ENCODE results near the gene OXLD1.
"Not testable (repeated sequence)": the region's sequence is repeated elsewhere in the genome, so short reads cannot be mapped to it uniquely, and the experiment has no call there.

Gene OXLD1

GRCh38 chr17:81648707-81649085 lies 17.7 kb downstream of the OXLD1 start:
- no peak for DNase-seq

DNA sequence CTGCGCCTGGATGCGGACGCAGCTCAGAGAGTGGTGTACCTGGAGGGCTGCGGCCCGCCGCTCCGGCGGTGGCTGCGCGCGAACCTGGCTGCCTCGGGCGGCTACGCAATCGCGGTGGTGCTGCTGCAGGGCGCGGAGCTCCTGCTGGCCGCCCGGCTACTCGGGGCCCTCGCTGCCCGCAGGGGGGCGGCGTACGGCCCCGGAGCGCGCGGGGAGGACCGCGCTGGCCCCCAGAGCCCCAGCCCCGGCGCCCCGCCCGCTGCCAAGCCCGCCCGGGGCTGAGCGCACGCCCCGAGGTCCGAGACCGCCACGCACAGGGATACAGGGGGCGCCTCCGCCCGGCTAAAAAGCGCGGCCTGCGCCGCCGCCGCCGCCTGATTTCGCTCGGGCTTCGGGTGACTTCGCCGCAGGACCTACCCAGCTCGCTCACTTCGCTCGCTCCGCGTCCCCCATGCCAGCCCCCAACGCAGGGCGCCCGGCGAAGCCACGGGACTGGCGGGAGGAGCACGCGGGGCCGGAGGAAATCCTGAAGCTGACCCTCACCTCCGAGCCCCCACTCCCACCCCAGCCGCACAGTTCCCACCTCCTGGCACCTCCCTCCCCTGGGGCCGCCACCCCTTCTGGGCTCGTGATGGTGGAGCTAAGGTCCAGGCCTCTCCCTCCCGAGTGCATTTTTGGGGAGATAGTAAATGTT lies 18.2 kb downstream of the OXLD1 start:
- DNase-seq: no peak

DNA sequence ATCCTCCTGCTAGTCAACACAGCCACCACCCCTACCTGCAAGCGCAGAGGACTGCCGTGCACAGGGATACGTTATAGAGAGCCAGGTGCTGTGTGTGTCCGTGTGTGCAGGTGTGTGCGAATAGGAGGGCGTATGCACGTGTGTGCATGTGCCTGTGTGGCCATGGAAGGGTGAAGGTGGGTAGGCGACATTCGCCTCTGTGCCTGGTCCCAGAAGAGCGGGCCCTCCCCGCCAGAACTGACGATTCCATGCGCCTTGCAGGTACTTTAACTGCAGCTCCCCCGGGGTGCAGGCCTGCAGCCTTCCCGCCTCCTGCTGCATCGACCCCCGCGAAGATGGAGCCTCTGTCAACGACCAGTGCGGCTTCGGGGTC lies 18.8 kb downstream of the OXLD1 start:
- DNase-seq: no peak

- no peak for DNase-seq
Observed at GRCh38 chr17:81646869-81647600, 19.4 kb downstream of the OXLD1 start.

- no peak for DNase-seq
Observed at GRCh38 chr17:81644976-81645952, 21.1 kb downstream of the OXLD1 start.

DNA sequence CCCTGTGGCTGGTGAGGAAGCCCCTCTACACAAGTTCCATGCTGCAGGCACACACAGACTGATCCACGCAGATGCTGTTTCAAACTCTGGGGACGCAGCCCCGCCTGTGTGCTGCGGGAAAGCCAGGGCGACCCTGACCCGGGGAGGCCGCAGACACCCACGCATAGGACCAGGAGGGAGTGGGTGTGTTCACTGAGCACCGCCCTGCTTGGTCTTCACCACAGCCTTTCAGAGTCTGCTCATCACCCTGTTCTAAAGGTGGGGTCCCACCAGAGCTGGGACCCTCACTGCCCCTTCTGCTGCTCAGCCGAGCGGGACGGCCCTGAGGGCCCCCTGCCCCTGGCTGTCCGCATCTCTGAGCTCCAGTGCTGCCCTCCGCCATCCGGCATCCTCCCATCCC lies 21.9 kb downstream of the OXLD1 start:
- no peak for DNase-seq

- peak; percentile 8 for DNase-seq
Observed at GRCh38 chr17:81641825-81642489, 24.4 kb downstream of the OXLD1 start.

DNA sequence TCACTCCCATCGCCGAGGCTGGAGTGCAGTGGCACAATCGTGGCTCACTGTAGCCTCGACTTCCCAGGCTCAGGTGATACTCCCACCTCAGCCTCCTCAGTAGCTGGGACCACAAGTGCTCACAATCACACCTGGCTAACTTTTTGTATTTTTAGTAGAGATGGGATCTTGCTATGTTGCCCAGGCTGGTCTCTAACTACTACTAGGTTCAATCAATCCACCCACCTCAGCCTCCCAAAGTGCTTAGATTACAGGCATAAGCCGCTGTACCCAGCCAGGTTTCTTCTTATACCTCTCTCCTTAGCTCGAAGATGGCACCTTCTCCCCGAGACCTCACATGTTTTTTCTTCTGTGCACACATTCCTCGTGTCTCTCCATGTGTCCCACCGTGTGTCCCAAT lies 26.4 kb downstream of the OXLD1 start:
- DNase-seq: no peak

GRCh38 chr17:81638683-81639082 lies 27.7 kb downstream of the OXLD1 start:
- no peak for DNase-seq

- DNase-seq: peak; percentile 91
Observed at GRCh38 chr17:81636505-81637288, 29.7 kb downstream of the OXLD1 start, which contains the start of the genes NPLOC4 and TSPAN10. TSS of gene NPLOC4 (minus strand) at chr17:81637112. CDS start at chr17:81636930, 182 bp downstream. TSS of gene TSPAN10 (plus strand) at chr17:81637196. CDS start at chr17:81642413, 5,217 bp downstream.

DNA sequence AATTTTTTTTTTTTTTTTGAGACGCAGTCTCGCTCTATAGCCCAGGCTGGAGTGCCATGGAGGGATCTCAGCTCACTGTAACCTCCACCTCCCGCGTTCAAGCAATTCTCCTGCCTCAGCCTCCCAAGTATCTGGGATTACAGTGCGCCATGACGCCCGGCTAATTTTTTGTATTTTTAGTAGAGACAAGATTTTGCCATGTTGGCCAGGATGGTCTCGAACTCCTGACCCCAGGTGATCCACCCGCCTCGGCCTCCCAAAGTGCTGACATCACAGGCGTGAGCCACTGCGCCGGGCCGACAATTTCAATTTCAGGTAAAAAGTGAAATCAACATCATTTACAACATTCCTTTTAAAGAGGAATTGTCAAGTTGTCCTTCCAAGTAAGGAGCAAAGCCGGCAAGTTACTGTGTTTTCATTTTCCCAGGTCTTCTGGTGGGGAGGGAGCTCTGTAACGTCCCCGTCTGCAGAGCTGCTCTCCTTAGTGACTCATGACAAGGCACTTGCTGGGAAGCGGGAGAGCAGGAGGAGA lies 30.4 kb downstream of the OXLD1 start:
- peak; percentile 57 for DNase-seq

DNA sequence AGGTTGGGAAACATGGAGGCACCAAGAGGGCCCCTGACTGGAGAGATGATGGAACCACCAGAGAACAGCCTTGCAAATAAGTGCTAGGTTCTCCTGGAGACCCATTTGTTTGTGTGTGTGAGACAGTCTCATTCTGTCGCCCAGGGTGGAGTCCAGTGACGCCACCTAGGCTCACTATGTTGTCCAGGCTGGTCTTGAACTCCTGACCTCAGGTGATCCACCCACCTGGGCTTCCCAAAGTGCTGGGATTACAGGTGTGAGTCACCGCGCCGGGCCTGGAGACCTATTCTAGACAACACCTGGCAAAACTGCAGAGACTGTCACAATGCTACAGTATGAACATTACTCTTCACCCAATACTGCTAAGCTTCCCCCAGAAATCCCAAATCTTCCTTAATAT lies 31.0 kb downstream of the OXLD1 start:
- DNase-seq: no peak

DNA sequence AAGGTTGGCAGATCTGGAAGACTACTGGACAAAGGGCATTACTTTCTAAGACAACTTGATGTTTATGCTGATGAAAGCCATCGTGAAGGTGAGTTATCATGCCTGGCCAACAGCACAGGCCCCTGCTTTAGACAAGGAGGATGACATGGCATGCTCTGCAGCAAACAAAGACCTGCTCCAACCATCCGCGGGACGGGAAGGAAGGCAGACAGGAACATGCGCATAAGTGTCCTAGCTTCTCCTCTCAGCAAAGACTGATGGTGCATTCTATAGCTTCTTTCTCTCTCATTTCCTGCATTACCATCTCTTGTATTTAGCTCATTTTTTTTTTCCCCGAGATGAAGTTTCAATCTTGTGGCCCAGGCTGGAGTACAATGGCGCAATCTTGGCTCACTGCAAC lies 34.9 kb downstream of the OXLD1 start:
- no peak for DNase-seq

DNA sequence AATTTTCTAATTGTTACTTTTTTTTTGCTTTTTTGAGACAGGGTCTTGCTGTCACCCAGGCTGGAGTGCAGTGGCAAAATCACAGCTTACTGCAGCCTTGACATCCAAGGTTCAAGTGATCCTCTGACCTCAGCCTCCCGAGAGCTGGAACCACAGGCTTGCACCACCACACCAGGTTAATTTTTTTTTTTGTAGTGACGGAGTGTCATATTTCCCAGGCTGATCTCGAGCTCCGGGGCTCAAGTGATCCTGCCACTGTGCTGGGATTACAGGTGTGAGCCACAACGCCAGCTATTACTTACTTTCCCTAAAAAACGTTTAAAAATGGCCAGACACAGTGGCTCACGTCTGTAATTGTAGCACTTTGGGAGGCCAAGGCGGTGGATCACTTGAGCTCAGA lies 36.1 kb downstream of the OXLD1 start:
- DNase-seq: no peak

DNA sequence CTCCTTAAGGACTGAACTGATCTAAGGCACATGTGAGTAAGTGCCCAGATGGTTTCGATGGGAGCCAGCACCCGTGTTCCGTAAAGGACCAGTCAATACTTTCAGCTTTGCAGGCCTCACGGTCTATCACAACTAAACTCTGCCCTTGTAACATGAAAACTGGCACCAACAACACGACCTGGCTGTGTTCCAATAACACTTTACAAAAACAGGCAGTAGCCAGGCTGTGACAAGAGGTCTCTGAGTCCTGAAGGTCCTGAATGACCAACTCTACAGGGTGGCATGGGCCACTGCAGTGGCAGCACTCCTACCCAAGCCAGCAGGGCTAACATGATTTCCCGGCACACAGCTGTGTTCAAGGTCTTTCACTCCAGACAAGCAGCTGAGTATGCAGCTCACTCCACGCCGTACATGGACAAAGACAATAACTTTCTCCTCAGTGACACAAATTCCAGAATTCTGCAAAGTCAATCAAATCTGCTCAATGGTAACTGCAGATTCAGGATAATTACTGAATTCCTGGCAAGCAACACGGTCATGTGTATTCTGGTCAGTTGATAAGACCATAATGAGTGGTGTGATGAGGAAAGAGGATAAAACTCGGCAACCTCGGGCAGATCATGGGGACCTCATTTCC lies 44.8 kb downstream of the OXLD1 start:
- no peak for DNase-seq

- DNase-seq: not testable (repeated sequence)
Observed at GRCh38 chr17:81618307-81618706, 48.1 kb downstream of the OXLD1 start.

GRCh38 chr17:81616877-81617276 lies 49.5 kb downstream of the OXLD1 start:
- DNase-seq: no peak

GRCh38 chr17:81615401-81615930 lies 50.9 kb downstream of the OXLD1 start:
- no peak for DNase-seq
